ENCODE data around the gene REPS1. TPM values are rescaled to one million over a fixed set of nuclear protein-coding genes. Genes with fewer than 3 reads are reported as not detected.

REPS1 gene
- total RNA-seq, 2 donors from 2014 or later, result 33.0 to 34.1 TPM

- Mint-ChIP-seq H3K9me3 (no peaks in the 10 kb centered on the region), H3K4me1 (peaks cover 6% of the 10 kb centered on the region), H3K4me3 (no peak overlapping the region), H3K36me3 (ENCODE audit: low read depth) (no peaks in the 10 kb centered on the region), H3K27me3 (ENCODE audit: insufficient read depth) (no peaks in the 10 kb centered on the region), H3K27ac (no peak overlapping the region)
- Histone ChIP-seq H3K36me3 (ENCODE audit: control insufficient read depth, insufficient read depth, low read length) (no peaks in the 10 kb centered on the region), H3K9me3 (ENCODE audit: control insufficient read depth, low read length) (peaks cover 7% of the 10 kb centered on the region), H3K27ac (ENCODE audit: low read depth, low read length) (no peak overlapping the region), H3K4me3 (ENCODE audit: low read length) (no peak overlapping the region), H3K4me1 (ENCODE audit: control insufficient read depth, insufficient read depth, low read length) (no peaks in the 10 kb centered on the region), H3K9ac (ENCODE audit: extremely low read depth, low read length, poor library complexity, severe bottlenecking) (no peak overlapping the region), H3K27me3 (ENCODE audit: control insufficient read depth, insufficient read depth, low read length, poor library complexity, severe bottlenecking) (no peaks in the 10 kb centered on the region)
- 84 to 90% methylated on average over 3 to 5 of the region's 5 CpGs for WGBS, 2 experiments (ENCODE audit: insufficient coverage in 1 of 2, insufficient read length in 1 of 2)
- no peak for TF ChIP-seq CTCF (conservative IDR thresholded peaks at IDR 0.05)
- DNase-seq, result no peak
These were observed 8.0 kb downstream of the REPS1 start for GRCh38 chr6:138979813-138980668.

DNA sequence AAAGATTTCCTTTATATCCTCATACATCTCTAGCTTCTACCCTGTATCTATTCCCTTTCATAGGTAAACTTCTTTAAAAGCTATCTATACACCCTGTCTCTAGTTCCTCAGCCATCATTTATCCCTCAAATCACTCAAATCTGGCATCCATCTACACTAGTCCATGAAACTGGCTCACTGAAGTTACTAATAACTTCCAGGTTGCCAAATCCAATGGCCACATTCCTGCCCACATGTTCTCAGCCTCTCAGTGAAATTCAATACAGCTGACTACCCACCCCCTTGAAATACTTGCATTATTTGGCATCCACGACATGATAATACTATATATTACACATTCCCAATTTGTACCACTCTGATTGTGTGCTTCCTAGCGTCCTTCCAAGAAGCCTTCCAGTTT is 8.7 kb downstream of the REPS1 start:
- H3K27ac Mint-ChIP-seq, result no peak overlapping the region
- no peaks in the 10 kb centered on the region for H3K36me3 ChIP-seq (ENCODE audit: control insufficient read depth, insufficient read depth, low read length)
- H3K27ac ChIP-seq (ENCODE audit: low read depth, low read length), result no peak overlapping the region
- peaks cover 7% of the 10 kb centered on the region for H3K4me1 Mint-ChIP-seq
- no peak for DNase-seq
- no peak overlapping the region for H3K4me3 ChIP-seq (ENCODE audit: low read length)
- no peaks in the 10 kb centered on the region for H3K27me3 Mint-ChIP-seq (ENCODE audit: insufficient read depth)
- TF ChIP-seq CTCF (conservative IDR thresholded peaks at IDR 0.05), result no peak
- H3K9me3 ChIP-seq (ENCODE audit: control insufficient read depth, low read length), result peaks cover 7% of the 10 kb centered on the region
- 84 to 89% methylated on average over 2 of the region's 2 CpGs for WGBS, 2 experiments (ENCODE audit: insufficient coverage in 1 of 2, insufficient read length in 1 of 2)
- H3K36me3 Mint-ChIP-seq (ENCODE audit: low read depth), result no peaks in the 10 kb centered on the region
- H3K4me1 ChIP-seq (ENCODE audit: control insufficient read depth, insufficient read depth, low read length), result no peaks in the 10 kb centered on the region
- H3K27me3 ChIP-seq (ENCODE audit: control insufficient read depth, insufficient read depth, low read length, poor library complexity, severe bottlenecking), result no peaks in the 10 kb centered on the region
- H3K4me3 Mint-ChIP-seq, result no peak overlapping the region
- H3K9ac ChIP-seq (ENCODE audit: extremely low read depth, low read length, poor library complexity, severe bottlenecking), result no peak overlapping the region
- no peaks in the 10 kb centered on the region for H3K9me3 Mint-ChIP-seq

DNA sequence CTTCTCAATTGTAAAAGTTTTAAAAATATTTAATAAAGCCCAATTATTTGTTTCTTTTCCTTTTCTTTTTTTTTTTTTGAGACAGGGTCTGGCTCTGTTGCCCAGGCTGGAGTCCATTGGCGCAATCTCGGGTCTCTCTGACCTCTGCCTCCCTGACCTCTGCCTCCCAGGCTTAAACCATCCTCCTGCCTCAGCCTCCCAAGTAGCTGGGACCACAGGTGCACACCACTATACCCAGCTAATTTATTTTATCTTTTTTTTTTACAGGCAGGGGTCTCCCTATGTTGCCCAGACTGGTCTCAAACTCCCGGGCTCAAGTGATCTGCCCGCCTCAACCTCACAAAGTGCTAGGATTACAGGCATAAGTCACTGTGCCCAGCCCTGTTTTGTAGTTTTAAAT is 9.8 kb downstream of the REPS1 start:
- WGBS, 2 experiments (ENCODE audit: insufficient coverage in 1 of 2, insufficient read length in 1 of 2), result 93 to 100% methylated on average over 4 of the region's 4 CpGs
- H3K4me3 ChIP-seq (ENCODE audit: low read length), result no peak overlapping the region
- TF ChIP-seq CTCF (conservative IDR thresholded peaks at IDR 0.05), result no peak
- Mint-ChIP-seq H3K27ac (no peak overlapping the region), H3K4me3 (no peak overlapping the region), H3K36me3 (ENCODE audit: low read depth) (no peaks in the 10 kb centered on the region), H3K9me3 (no peaks in the 10 kb centered on the region), H3K27me3 (ENCODE audit: insufficient read depth) (no peaks in the 10 kb centered on the region), H3K4me1 (peaks cover 7% of the 10 kb centered on the region)
- no peak for DNase-seq
- no peak overlapping the region for H3K9ac ChIP-seq (ENCODE audit: extremely low read depth, low read length, poor library complexity, severe bottlenecking)
- no peaks in the 10 kb centered on the region for H3K27me3 ChIP-seq (ENCODE audit: control insufficient read depth, insufficient read depth, low read length, poor library complexity, severe bottlenecking)
- no peaks in the 10 kb centered on the region for H3K36me3 ChIP-seq (ENCODE audit: control insufficient read depth, insufficient read depth, low read length)
- peaks cover 7% of the 10 kb centered on the region for H3K9me3 ChIP-seq (ENCODE audit: control insufficient read depth, low read length)
- no peak overlapping the region for H3K27ac ChIP-seq (ENCODE audit: low read depth, low read length)
- no peaks in the 10 kb centered on the region for H3K4me1 ChIP-seq (ENCODE audit: control insufficient read depth, insufficient read depth, low read length)
